Prostate gland (tissue), 2 donors: ENCODE results near the gene MYO1D.

Experiments
- CTCF ChIP-seq, 4 experiments: fragments of 200-600 bp in 2 of 4; fragments of 450-650 bp in 2 of 4; sonication (generic) in 2 of 4; IDR thresholded peaks; 1 replicate in 3 of 4; 2 replicates in 1 of 4; pipeline ENCODE4 v1.5.1; 2016 to 2019; ENCODE audit warnings: antibody characterized with exemption in 4 of 4, mild to moderate bottlenecking in 2 of 4, moderate library complexity in 2 of 4
- POLR2A ChIP-seq: fragments of 450-650 bp; IDR thresholded peaks from one replicate; pipeline ENCODE4 v1.6.1; 2016; ENCODE audit warnings: antibody characterized with exemption, mild to moderate bottlenecking

GRCh38 chr17:32732900-32733299 lies 144.0 kb downstream of the MYO1D start:
- TF ChIP-seq CTCF (IDR thresholded peaks at IDR 0.05) (no peak), POLR2A (no peak)
